GM15510 (cell line): ENCODE results near the gene ATRNL1.

Source experiments
- POLR2A ChIP-seq: IDR thresholded peaks from 3 replicates; pipeline ENCODE4 v1.6.1; 2011; ENCODE audit warnings: borderline replicate concordance; ENCODE audit not compliant: insufficient read length; ENCODE audit errors: extremely low read depth

Gene ATRNL1

GRCh38 chr10:115272482-115272881 lies 179.3 kb downstream of the ATRNL1 start:
- TF ChIP-seq POLR2A = no peak

DNA sequence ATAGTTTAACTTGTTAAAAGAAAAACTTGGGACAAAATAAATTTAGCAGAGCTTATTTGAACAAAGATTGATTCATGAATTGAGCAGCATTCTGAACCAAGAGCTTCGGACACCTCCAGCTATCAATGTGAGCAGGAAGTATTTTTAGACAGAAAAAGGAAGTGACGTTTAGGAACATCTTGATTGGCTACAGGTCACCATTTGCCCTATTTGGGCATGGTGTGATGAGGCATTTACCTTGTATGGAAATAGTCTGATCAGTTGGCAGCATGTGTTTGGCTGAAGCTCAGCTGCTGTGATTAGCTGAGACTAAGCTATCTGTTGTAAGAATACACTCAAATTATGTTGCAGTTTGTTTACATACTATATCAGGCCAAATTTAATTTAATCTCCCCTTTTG lies 185.1 kb downstream of the ATRNL1 start:
- TF ChIP-seq POLR2A = no peak

DNA sequence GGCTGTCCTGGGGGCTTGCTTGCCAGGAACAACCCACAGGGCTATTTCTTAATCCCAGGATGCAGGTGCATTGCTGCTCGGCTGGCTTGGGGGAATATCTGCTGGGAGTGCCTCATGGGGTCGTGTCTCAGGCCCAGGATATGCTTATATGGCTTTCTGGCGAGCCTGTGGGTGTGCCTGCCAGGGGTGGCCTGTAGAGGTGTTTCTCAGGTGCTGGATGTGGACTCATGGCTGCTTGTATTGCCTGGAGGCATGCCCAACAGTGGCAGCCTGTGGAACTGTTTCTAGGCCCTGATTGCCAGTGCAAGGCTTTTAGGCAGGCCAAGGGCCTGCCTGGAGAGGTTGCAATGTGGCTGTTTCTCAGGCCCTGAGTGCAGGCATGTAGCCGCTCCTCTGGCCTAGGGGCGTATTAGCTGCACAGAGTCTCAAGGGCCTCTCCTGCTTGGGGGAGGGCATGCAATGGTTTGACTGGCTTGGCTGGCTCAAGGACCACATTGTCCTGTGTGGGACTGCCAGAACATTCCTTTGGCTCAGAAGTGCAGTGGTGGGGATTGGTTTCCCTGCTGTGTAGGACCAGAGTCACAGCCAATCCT lies 202.1 kb downstream of the ATRNL1 start:
- TF ChIP-seq POLR2A = no peak

DNA sequence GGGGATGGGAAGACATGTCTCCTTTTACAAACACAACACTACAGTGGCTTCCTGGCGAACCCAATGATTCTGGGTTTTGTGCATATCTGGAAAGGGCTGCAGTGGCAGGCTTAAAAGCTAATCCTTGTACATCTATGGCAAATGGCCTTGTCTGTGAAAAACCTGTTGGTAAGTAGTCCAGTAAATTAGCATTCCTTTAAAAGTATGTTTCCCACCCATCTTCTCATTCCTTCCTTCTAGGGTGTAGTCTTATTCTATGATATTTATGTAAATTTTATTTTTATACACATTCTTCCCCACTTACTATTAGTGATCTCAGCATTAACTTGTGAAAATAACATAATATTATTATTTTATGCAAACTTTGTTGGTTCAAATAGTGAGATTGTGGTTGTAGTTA lies 206.9 kb downstream of the ATRNL1 start:
- TF ChIP-seq POLR2A = no peak

DNA sequence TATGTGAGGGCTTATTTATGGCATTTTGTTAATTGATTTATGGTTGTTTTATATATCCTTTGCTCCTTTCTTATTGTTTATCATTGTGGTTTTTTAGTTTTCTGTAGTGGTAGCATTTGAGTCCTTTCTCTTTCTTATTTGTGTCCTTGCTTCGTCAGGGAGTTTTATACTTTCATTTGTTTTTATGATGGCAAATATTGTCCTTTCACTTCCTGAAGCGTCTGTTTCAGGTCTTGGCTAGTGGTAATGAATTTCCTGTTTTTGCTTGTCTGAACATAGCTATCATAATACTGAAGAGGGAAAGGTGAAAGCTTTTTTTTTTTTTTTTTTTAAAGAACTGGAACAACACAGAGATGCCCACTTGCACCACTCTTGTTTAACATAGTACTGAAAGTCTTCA lies 228.2 kb downstream of the ATRNL1 start:
- TF ChIP-seq POLR2A = no peak

- no peak for TF ChIP-seq POLR2A
These were observed 235.2 kb downstream of the ATRNL1 start for GRCh38 chr10:115328331-115328730.

DNA sequence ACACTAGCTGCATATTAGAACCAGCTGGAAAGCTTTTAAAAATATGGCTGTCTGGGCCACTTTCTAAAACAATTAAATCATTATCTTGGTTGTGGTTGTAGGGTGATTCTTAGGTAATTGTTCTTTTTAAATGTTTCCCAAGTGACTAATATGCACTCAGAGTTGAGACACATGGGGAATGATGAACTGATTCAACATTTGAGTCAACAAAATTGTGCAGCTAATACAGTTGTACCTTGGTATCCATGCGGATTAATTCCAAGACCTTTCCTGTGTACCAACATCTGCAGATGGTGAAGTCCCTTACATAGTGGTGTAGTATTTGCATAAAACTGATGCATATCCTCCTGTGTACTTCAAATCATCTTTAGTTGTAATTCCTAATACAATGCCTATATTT lies 242.2 kb downstream of the ATRNL1 start:
- TF ChIP-seq POLR2A = no peak

DNA sequence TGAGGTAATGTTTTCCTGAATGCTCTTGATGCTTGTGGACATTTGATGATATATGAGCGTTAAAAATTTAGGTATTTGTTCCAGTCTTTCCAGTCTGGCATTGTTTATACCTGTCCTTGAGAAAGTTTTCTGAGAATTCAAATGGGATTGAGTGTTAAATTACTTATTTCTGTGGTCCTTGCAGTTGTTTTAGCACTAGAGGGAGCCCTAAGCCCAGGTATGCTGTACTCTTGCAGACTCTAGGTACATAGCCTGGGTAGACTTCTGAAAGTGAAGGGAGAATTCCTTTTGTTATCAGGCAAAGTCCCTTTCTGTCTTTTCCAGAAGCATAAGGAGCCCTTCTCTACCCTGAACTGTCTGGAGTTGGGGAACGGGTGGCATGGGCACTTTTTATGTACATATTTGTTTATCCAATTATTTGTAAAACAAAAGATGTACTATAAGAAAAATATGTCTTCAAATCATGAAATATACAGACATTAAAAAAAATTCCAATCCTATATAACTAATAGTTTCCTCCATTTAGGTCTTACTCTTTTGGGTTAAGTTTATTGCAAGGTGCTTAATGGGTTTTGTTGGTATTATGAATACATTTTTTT lies 262.1 kb downstream of the ATRNL1 start:
- TF ChIP-seq POLR2A = no peak

GRCh38 chr10:115379064-115379463 lies 285.9 kb downstream of the ATRNL1 start:
- TF ChIP-seq POLR2A = no peak

GRCh38 chr10:115384665-115385064 lies 291.5 kb downstream of the ATRNL1 start:
- TF ChIP-seq POLR2A = no peak

DNA sequence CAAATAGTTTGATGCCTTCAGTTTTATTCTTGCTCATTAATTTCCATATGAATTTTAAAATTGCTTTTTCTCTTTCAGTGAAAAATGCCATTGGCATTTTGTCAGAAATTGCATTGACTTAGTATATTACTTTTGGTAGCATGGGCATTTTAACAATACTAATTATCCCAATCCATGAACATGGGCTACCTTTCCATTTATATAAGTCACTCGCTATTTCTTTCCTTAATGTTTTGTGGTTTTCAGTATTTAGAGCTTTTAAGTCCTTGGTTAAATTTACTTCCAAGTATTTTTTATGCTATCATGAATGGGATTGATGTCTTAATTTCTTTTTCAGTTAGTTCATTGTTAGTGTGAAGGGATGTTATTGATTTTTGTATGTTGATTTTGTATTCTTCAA lies 297.4 kb downstream of the ATRNL1 start:
- TF ChIP-seq POLR2A = no peak

DNA sequence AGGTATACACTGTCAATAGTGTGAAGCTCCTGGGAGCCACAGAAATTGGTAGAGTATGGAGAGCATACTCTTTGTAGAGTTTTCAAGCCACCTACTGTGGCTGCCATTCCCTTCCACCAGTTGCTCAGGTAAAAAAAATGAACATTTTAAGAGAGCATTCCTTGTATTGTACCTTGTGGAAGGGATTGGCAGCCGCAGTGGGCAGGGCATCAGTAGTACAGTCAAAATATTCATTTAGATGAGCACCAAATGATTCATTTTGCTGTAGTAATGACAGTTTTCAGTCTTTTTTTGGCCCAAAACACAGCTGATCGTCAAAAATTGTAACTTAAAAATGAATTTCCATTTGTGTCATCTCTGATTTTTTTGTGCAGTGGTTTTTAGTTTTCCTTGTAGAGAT lies 304.9 kb downstream of the ATRNL1 start:
- TF ChIP-seq POLR2A = no peak

GRCh38 chr10:115402699-115403098 lies 309.5 kb downstream of the ATRNL1 start:
- no peak for TF ChIP-seq POLR2A

GRCh38 chr10:115409347-115409746 lies 316.2 kb downstream of the ATRNL1 start:
- no peak for TF ChIP-seq POLR2A

DNA sequence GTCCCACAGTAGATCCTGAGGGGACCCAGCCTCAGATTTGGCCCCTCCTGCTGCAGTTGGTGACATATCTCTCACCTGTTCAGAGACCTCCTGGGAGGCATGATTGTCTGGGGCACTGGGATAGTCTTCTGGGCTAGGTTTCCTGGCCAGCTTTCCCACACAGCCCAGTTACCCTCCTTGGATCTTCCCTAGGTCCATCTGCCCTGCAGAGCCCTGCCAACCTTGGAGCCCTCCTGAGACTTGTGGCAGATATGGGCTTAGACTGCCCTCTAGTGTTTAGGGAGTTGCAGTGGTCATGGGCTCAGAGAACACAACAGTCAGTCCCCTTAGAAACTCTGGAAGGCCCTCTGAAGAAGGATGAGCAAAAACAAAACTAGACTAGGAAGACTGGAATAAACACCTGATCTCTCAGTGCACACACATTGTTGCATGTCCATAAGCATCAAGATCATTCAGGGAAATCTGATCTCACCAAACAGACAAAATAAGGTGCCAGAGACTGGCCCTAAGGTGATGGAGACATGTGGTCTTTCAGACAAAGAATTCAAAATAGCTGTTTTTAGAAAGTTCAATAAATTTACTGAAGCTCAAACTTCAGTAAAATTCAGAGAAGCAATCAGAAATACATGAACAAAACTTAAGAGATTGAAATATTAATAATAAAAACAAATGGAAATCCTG lies 324.6 kb downstream of the ATRNL1 start:
- no peak for TF ChIP-seq POLR2A

DNA sequence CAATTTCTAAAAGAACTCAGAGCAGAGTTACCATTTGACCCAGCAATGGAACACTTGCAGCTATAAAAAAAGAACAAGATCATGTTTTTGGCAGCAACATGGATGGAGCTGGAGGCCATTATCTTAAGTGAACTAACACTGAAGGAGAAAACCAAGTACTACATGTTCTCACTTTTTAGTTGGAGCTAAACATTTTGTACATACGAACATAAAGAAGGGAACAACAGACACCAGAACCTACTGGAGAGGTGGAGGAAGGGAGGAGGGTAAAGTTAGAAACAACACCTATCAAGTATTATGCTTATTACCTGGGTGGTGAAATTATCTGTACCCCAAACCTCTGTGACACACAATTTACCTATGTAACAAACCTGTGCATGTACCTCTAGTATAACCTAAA lies 329.5 kb downstream of the ATRNL1 start:
- no peak for TF ChIP-seq POLR2A
